Activated effector memory CD4-positive, alpha-beta T cell treated with Interleukin-2 at 50 U/mL for 16 hours (primary cell): ENCODE measurements around the gene NF1.
"Not testable (repeated sequence)": the region's sequence is repeated elsewhere in the genome, so short reads cannot be mapped to it uniquely, and the experiment has no call there.

Source experiments
- DNase-seq: peaks from one replicate; pipeline ENCODE4 v3.0.0-alpha.2; 2020

Gene NF1

GRCh38 chr17:31079731-31080130 lies 15.0 kb upstream of the NF1 start:
- no peak for DNase-seq

GRCh38 chr17:31085563-31085962 lies 9.2 kb upstream of the NF1 start:
- no peak for DNase-seq

GRCh38 chr17:31089471-31089870 lies 5.3 kb upstream of the NF1 start:
- no peak for DNase-seq

- not testable (repeated sequence) for DNase-seq
Measured at GRCh38 chr17:31090650-31091049, 4.1 kb upstream of the NF1 start.

GRCh38 chr17:31092475-31093064 lies 2.2 kb upstream of the NF1 start:
- no peak for DNase-seq

GRCh38 chr17:31093866-31094599 lies 744 bp upstream of the NF1 start:
- no peak for DNase-seq

GRCh38 chr17:31095236-31096105 lies 694 bp downstream of the NF1 start:
- DNase-seq, result peak; percentile 2

- DNase-seq, result no peak
Measured at GRCh38 chr17:31096106-31096436, 1.3 kb downstream of the NF1 start.

- DNase-seq, result no peak
Measured at GRCh38 chr17:31099016-31099415, 4.2 kb downstream of the NF1 start.

GRCh38 chr17:31100840-31101459 lies 6.2 kb downstream of the NF1 start:
- DNase-seq, result no peak

GRCh38 chr17:31101943-31102342 lies 7.2 kb downstream of the NF1 start:
- DNase-seq, result no peak

- no peak for DNase-seq
Measured at GRCh38 chr17:31105991-31106390, 11.2 kb downstream of the NF1 start.

GRCh38 chr17:31111183-31111582 lies 16.4 kb downstream of the NF1 start:
- no peak for DNase-seq

GRCh38 chr17:31112001-31112661 lies 17.4 kb downstream of the NF1 start:
- DNase-seq, result no peak

- DNase-seq, result not testable (repeated sequence)
Measured at GRCh38 chr17:31113368-31113767, 18.6 kb downstream of the NF1 start.

GRCh38 chr17:31113939-31114338 lies 19.2 kb downstream of the NF1 start:
- no peak for DNase-seq

- DNase-seq, result no peak
Measured at GRCh38 chr17:31114956-31115555, 20.3 kb downstream of the NF1 start.

GRCh38 chr17:31116167-31116566 lies 21.4 kb downstream of the NF1 start:
- DNase-seq, result no peak

- DNase-seq, result no peak
Measured at GRCh38 chr17:31122746-31123145, 28.0 kb downstream of the NF1 start.

GRCh38 chr17:31126318-31126717 lies 31.5 kb downstream of the NF1 start:
- no peak for DNase-seq

GRCh38 chr17:31128241-31128640 lies 33.5 kb downstream of the NF1 start:
- DNase-seq, result no peak
